Measurements from ENCODE around the gene DNAJA3. TPM values are rescaled to one million over a fixed set of nuclear protein-coding genes. Genes with fewer than 3 reads are reported as not detected.
A peak's percentile ranks its signal among the peaks of the same experiment; 100 is the strongest.

The DNAJA3 gene
- total and polyA plus RNA-seq, 4 experiments from 2014 or later: 52.4 to 71.1 (median 61.5) TPM

GRCh38 chr16:4380119-4381063, 45.3 kb upstream of the DNAJA3 start:
- Histone ChIP-seq H3K9me3 (ENCODE audit: control insufficient read depth in 1 of 2, low read length in 2 of 2) (no peaks in the 10 kb centered on the region), H3K4me3 (ENCODE audit: low read length in 2 of 2) (no peak overlapping the region), H3K4me1 (ENCODE audit: insufficient read depth, low read length) (peaks cover 3% of the 10 kb centered on the region), H3K27me3 (ENCODE audit: insufficient read depth, low read length) (no peaks in the 10 kb centered on the region), H3K27ac (ENCODE audit: low read depth, low read length) (no peak overlapping the region), H3K36me3 (ENCODE audit: insufficient read depth, low read length) (peaks cover 17% of the 10 kb centered on the region)
- Mint-ChIP-seq H3K36me3 (peaks cover 4 to 44% of the 10 kb centered on the region in 2 donors), H3K27ac (peak overlapping the region in 3 of 7 donors; percentile 10 to 82 (median 46)), H3K4me3 (peak overlapping the region in 1 of 8 donors; percentile 28), H3K27me3 (no peaks in the 10 kb centered on the region), H3K4me1 (peaks cover 7 to 26% (median 17%) of the 10 kb centered on the region in 4 donors), H3K9me3 (peaks cover 0 to 2% (median 0%) of the 10 kb centered on the region in 8 donors)
- no peak for DNase-seq
- POLR2A ChIA-PET (ENCODE audit: partially characterized antibody): interaction anchor here (1.2 to 1.3 kb wide), 2 partner anchors 15 to 33 kb away, joined by 3 to 4 read pairs; no protein-coding TSS in a partner anchor
- CTCF ChIA-PET (ENCODE audit: partially characterized antibody): interaction anchor here (0.6 kb wide), 1 partner anchor 106 kb away, joined by 3 read pairs; no protein-coding TSS in a partner anchor
- intact Hi-C loops (cut with micrococcal nuclease): no loop called here

DNA sequence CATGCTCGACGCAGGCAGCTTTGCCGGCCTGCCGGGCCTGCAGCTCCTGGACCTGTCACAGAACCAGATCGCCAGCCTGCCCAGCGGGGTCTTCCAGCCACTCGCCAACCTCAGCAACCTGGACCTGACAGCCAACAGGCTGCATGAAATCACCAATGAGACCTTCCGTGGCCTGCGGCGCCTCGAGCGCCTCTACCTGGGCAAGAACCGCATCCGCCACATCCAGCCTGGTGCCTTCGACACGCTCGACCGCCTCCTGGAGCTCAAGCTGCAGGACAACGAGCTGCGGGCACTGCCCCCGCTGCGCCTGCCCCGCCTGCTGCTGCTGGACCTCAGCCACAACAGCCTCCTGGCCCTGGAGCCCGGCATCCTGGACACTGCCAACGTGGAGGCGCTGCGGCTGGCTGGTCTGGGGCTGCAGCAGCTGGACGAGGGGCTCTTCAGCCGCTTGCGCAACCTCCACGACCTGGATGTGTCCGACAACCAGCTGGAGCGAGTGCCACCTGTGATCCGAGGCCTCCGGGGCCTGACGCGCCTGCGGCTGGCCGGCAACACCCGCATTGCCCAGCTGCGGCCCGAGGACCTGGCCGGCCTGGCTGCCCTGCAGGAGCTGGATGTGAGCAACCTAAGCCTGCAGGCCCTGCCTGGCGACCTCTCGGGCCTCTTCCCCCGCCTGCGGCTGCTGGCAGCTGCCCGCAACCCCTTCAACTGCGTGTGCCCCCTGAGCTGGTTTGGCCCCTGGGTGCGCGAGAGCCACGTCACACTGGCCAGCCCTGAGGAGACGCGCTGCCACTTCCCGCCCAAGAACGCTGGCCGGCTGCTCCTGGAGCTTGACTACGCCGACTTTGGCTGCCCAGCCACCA, 44.4 kb upstream of the DNAJA3 start:
- POLR2A ChIA-PET (ENCODE audit: partially characterized antibody): no interaction called here
- Histone ChIP-seq H3K27ac (ENCODE audit: low read depth, low read length) (no peak overlapping the region), H3K9me3 (ENCODE audit: control insufficient read depth in 1 of 2, low read length in 2 of 2) (no peaks in the 10 kb centered on the region), H3K4me3 (ENCODE audit: low read length in 2 of 2) (no peak overlapping the region), H3K27me3 (ENCODE audit: insufficient read depth, low read length) (no peaks in the 10 kb centered on the region), H3K4me1 (ENCODE audit: insufficient read depth, low read length) (peaks cover 3% of the 10 kb centered on the region), H3K36me3 (ENCODE audit: insufficient read depth, low read length) (peaks cover 24% of the 10 kb centered on the region)
- DNase-seq: no peak
- intact Hi-C loops (cut with micrococcal nuclease): no loop called here
- H3K4me3 Mint-ChIP-seq: peak overlapping the region in 1 of 8 donors; percentile 26
- CTCF ChIA-PET (ENCODE audit: partially characterized antibody): interaction anchor here (0.6 kb wide), 1 partner anchor 107 kb away, joined by 3 read pairs; no protein-coding TSS in a partner anchor
- H3K36me3 Mint-ChIP-seq: peaks cover 4 to 48% of the 10 kb centered on the region in 2 donors
- no peaks in the 10 kb centered on the region for H3K27me3 Mint-ChIP-seq
- H3K9me3 Mint-ChIP-seq: peaks cover 0 to 2% (median 0%) of the 10 kb centered on the region in 8 donors
- H3K27ac Mint-ChIP-seq: peak overlapping the region in 2 of 7 donors; percentile 36 to 88
- H3K4me1 Mint-ChIP-seq: peaks cover 4 to 23% (median 13%) of the 10 kb centered on the region in 4 donors

DNA sequence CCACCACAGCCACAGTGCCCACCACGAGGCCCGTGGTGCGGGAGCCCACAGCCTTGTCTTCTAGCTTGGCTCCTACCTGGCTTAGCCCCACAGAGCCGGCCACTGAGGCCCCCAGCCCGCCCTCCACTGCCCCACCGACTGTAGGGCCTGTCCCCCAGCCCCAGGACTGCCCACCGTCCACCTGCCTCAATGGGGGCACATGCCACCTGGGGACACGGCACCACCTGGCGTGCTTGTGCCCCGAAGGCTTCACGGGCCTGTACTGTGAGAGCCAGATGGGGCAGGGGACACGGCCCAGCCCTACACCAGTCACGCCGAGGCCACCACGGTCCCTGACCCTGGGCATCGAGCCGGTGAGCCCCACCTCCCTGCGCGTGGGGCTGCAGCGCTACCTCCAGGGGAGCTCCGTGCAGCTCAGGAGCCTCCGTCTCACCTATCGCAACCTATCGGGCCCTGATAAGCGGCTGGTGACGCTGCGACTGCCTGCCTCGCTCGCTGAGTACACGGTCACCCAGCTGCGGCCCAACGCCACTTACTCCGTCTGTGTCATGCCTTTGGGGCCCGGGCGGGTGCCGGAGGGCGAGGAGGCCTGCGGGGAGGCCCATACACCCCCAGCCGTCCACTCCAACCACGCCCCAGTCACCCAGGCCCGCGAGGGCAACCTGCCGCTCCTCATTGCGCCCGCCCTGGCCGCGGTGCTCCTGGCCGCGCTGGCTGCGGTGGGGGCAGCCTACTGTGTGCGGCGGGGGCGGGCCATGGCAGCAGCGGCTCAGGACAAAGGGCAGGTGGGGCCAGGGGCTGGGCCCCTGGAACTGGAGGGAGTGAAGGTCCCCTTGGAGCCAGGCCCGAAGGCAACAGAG, 43.5 kb upstream of the DNAJA3 start:
- Histone ChIP-seq H3K4me1 (ENCODE audit: insufficient read depth, low read length) (peaks cover 3% of the 10 kb centered on the region), H3K27me3 (ENCODE audit: insufficient read depth, low read length) (no peaks in the 10 kb centered on the region), H3K36me3 (ENCODE audit: insufficient read depth, low read length) (peaks cover 33% of the 10 kb centered on the region), H3K9me3 (ENCODE audit: control insufficient read depth in 1 of 2, low read length in 2 of 2) (no peaks in the 10 kb centered on the region), H3K27ac (ENCODE audit: low read depth, low read length) (no peak overlapping the region), H3K4me3 (ENCODE audit: low read length in 2 of 2) (no peak overlapping the region)
- peaks cover 7 to 52% of the 10 kb centered on the region in 2 donors for H3K36me3 Mint-ChIP-seq
- ChIA-PET CTCF (ENCODE audit: partially characterized antibody) (no interaction called here), POLR2A (ENCODE audit: partially characterized antibody) (no interaction called here)
- peaks cover 4 to 23% (median 9%) of the 10 kb centered on the region in 4 donors for H3K4me1 Mint-ChIP-seq
- no peaks in the 10 kb centered on the region for H3K27me3 Mint-ChIP-seq
- DNase-seq: no peak
- peak overlapping the region in 2 of 7 donors; percentile 42 to 88 for H3K27ac Mint-ChIP-seq
- peaks cover 0 to 2% (median 0%) of the 10 kb centered on the region in 8 donors for H3K9me3 Mint-ChIP-seq
- intact Hi-C loops (cut with micrococcal nuclease): no loop called here
- H3K4me3 Mint-ChIP-seq: no peak overlapping the region

DNA sequence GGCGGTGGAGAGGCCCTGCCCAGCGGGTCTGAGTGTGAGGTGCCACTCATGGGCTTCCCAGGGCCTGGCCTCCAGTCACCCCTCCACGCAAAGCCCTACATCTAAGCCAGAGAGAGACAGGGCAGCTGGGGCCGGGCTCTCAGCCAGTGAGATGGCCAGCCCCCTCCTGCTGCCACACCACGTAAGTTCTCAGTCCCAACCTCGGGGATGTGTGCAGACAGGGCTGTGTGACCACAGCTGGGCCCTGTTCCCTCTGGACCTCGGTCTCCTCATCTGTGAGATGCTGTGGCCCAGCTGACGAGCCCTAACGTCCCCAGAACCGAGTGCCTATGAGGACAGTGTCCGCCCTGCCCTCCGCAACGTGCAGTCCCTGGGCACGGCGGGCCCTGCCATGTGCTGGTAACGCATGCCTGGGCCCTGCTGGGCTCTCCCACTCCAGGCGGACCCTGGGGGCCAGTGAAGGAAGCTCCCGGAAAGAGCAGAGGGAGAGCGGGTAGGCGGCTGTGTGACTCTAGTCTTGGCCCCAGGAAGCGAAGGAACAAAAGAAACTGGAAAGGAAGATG, 42.8 kb upstream of the DNAJA3 start:
- peaks cover 7 to 51% of the 10 kb centered on the region in 2 donors for H3K36me3 Mint-ChIP-seq
- Histone ChIP-seq H3K9me3 (ENCODE audit: control insufficient read depth in 1 of 2, low read length in 2 of 2) (no peaks in the 10 kb centered on the region), H3K36me3 (ENCODE audit: insufficient read depth, low read length) (peaks cover 37% of the 10 kb centered on the region), H3K4me1 (ENCODE audit: insufficient read depth, low read length) (no peaks in the 10 kb centered on the region), H3K27ac (ENCODE audit: low read depth, low read length) (no peak overlapping the region), H3K4me3 (ENCODE audit: low read length in 2 of 2) (no peak overlapping the region), H3K27me3 (ENCODE audit: insufficient read depth, low read length) (no peaks in the 10 kb centered on the region)
- peak overlapping the region in 1 of 7 donors; percentile 88 for H3K27ac Mint-ChIP-seq
- H3K27me3 Mint-ChIP-seq: no peaks in the 10 kb centered on the region
- POLR2A ChIA-PET (ENCODE audit: partially characterized antibody): no interaction called here
- CTCF ChIA-PET (ENCODE audit: partially characterized antibody): no interaction called here
- H3K4me1 Mint-ChIP-seq: peaks cover 2 to 16% (median 6%) of the 10 kb centered on the region in 4 donors
- DNase-seq: no peak
- no peak overlapping the region for H3K4me3 Mint-ChIP-seq
- intact Hi-C loops (cut with micrococcal nuclease): no loop called here
- no peaks in the 10 kb centered on the region for H3K9me3 Mint-ChIP-seq

DNA sequence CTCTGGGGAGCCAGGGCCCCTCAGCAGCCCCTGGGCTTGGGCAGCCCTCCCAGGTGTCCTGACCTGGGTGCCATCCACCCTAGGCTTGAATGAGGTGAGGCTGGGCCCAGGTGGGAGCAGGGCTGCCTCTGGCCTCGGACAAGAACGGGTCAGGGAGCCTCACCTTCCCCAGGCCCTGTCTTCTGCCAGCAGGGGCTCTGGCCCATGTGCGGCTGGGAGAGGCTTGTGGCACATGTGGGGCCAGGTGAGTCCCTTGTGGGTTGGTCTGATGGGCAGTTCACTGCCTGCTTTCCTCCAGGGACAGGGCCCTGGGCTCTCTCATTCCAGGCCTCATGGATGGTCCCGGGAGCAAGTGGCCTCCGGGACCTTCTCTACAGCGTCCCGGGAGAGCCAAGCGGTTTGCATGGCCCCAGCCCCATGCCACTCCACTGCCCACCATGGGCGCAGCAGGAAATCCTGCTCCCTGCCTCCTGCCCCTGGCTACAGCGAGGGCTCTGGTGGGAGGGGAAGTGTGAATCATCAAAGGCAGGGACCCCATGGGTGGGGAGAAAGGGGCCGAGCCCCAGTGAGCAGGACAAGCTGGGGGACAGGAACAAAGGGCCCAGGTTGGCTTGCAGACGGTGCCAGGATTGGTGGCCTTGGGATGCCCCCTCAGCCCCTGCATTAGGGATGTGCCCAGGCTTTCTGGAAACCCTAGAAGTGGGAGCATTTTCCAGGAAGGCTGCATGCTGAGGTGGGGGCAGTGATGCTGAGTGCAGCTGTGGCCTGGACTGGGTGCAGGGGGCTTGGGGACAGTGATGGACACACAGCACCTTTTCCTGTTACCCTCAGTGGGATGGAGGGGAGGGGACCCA, 41.9 kb upstream of the DNAJA3 start:
- H3K4me1 ChIP-seq (ENCODE audit: insufficient read depth, low read length): no peaks in the 10 kb centered on the region
- POLR2A ChIA-PET (ENCODE audit: partially characterized antibody): no interaction called here
- peaks cover 7 to 53% of the 10 kb centered on the region in 2 donors for H3K36me3 Mint-ChIP-seq
- peaks cover 1 to 14% (median 3%) of the 10 kb centered on the region in 4 donors for H3K4me1 Mint-ChIP-seq
- H3K4me3 ChIP-seq (ENCODE audit: low read length in 2 of 2): no peak overlapping the region
- peak overlapping the region in 1 of 8 donors; percentile 25 for H3K4me3 Mint-ChIP-seq
- H3K27ac ChIP-seq (ENCODE audit: low read depth, low read length): no peak overlapping the region
- DNase-seq: no peak
- H3K9me3 ChIP-seq (ENCODE audit: control insufficient read depth in 1 of 2, low read length in 2 of 2): no peaks in the 10 kb centered on the region
- intact Hi-C loops (cut with micrococcal nuclease): no loop called here
- H3K27me3 Mint-ChIP-seq: no peaks in the 10 kb centered on the region
- no peaks in the 10 kb centered on the region for H3K9me3 Mint-ChIP-seq
- H3K27ac Mint-ChIP-seq: peak overlapping the region in 2 of 7 donors; percentile 22 to 88
- peaks cover 44% of the 10 kb centered on the region for H3K36me3 ChIP-seq (ENCODE audit: insufficient read depth, low read length)
- H3K27me3 ChIP-seq (ENCODE audit: insufficient read depth, low read length): no peaks in the 10 kb centered on the region
- CTCF ChIA-PET (ENCODE audit: partially characterized antibody): interaction anchor here (0.7 kb wide), 1 partner anchor 19 kb away, joined by 3 read pairs; no protein-coding TSS in a partner anchor

GRCh38 chr16:4384509-4384942, 41.1 kb upstream of the DNAJA3 start:
- H3K27ac ChIP-seq (ENCODE audit: low read depth, low read length): no peak overlapping the region
- intact Hi-C loops (cut with micrococcal nuclease): no loop called here
- H3K27me3 Mint-ChIP-seq: no peaks in the 10 kb centered on the region

More at GRCh38 chr16:4384509-4384942, 41.1 kb upstream of the DNAJA3 start:
- Mint-ChIP-seq H3K9me3 (no peaks in the 10 kb centered on the region), H3K4me1 (peaks cover 1 to 14% (median 3%) of the 10 kb centered on the region in 4 donors), H3K36me3 (peaks cover 7 to 53% of the 10 kb centered on the region in 2 donors), H3K27ac (peak overlapping the region in 2 of 7 donors; percentile 86 to 88), H3K4me3 (no peak overlapping the region)
- no peaks in the 10 kb centered on the region for H3K9me3 ChIP-seq (ENCODE audit: control insufficient read depth in 1 of 2, low read length in 2 of 2)
- ChIA-PET POLR2A (ENCODE audit: partially characterized antibody) (no interaction called here), CTCF (ENCODE audit: partially characterized antibody) (interaction anchor here (0.7 kb wide), 1 partner anchor 18 kb away, joined by 3 read pairs; no protein-coding TSS in a partner anchor)
- H3K27me3 ChIP-seq (ENCODE audit: insufficient read depth, low read length): no peaks in the 10 kb centered on the region
- H3K4me1 ChIP-seq (ENCODE audit: insufficient read depth, low read length): no peaks in the 10 kb centered on the region
- H3K36me3 ChIP-seq (ENCODE audit: insufficient read depth, low read length): peaks cover 51% of the 10 kb centered on the region
- no peak overlapping the region for H3K4me3 ChIP-seq (ENCODE audit: low read length in 2 of 2)
- DNase-seq: no peak

All from CD4-positive, alpha-beta memory T cell (primary cell).